ENCODE data around the gene OGT.
"Not testable (repeated sequence)": the region's sequence is repeated elsewhere in the genome, so short reads cannot be mapped to it uniquely, and the experiment has no call there.

Gene OGT

DNA sequence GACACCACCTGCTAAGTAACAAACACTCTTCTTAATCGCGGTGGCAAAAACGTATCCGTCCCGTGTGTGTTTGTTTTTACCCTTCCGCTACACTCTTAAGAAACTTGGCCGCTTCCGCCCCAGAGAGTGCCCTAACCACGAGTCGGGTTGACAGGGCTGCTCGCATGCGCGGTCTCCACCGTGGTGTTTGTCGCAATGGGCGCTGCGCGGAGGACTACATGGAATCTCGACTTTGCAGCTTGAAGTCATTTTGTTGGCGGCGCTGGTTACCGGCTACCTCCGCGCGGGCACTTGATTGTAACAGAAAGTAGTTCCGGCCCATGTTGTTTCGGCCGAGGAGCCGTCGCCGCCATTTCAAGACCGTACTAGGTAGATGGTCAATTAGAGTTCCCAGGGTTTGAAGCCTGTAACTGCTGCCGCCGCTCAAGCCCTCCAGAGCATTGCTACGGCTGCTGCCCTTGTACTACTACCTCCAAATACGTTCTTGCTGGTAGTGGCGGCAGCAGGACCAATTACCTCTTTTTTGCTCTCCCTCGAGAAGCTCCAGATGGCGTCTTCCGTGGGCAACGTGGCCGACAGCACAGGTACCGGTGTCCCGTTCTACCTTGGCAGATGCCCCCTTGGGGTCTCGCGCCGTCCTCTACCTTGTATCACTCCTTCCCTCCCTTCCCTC, at the start of gene OGT:
Gene OGT (plus strand): TSS at position 352 of the 673 bp plus-strand sequence. CDS start 196 bp downstream, at position 548.
- peak; percentile 65 for TF ChIP-seq POLR2A (IDR thresholded peaks at IDR 0.05; ENCODE audit: low read depth, low read length)
- DNase-seq (ENCODE audit: insufficient read length, low spot score) (peak; percentile 40), FAIRE-seq (peak; percentile 60)

DNA sequence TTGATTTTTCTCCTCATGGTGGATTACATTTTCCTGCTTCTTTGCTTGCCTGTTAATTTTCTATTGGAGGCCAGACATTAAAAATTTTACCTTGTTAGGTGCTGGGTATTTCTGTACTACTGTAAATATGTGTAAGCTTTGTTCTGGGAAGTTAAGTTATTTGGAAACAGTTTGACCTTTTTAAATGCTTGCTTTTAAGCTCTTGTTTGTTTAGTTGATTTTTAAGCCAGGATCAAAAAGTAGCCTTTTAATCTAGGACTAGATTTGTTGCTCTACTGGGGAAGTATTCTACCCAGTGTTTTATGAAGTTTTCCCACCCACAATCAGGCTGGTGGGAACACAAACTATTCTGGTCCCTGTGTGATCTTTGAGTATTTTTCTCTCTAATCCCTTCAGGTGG, 45.1 kb upstream of the OGT start:
- no peak for FAIRE-seq
- no peak for DNase-seq (ENCODE audit: insufficient read length, low spot score)
- TF ChIP-seq POLR2A (IDR thresholded peaks at IDR 0.05; ENCODE audit: low read depth, low read length) = no peak

DNA sequence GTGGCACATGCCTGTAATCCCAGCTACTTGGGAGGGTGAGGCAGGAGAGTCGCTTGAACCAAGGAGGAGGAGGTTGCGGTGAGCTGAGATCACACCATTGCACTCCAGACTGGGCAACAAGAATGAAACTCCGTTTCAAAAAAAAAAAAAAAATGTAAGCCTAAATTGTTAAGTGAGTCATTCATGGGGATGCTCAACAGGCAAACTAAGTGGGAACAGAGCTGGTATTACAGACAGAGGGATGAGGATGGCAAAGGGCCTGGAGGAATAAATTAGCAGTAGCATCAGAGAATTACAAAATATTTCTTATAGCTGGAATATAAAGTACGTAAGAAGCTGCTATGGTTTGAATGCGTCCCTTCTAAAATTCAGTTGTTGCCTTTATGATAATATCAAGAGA, 43.4 kb upstream of the OGT start:
- DNase-seq (ENCODE audit: insufficient read length, low spot score) (peak; percentile 7), FAIRE-seq (no peak)
- TF ChIP-seq POLR2A (IDR thresholded peaks at IDR 0.05; ENCODE audit: low read depth, low read length) = no peak

DNA sequence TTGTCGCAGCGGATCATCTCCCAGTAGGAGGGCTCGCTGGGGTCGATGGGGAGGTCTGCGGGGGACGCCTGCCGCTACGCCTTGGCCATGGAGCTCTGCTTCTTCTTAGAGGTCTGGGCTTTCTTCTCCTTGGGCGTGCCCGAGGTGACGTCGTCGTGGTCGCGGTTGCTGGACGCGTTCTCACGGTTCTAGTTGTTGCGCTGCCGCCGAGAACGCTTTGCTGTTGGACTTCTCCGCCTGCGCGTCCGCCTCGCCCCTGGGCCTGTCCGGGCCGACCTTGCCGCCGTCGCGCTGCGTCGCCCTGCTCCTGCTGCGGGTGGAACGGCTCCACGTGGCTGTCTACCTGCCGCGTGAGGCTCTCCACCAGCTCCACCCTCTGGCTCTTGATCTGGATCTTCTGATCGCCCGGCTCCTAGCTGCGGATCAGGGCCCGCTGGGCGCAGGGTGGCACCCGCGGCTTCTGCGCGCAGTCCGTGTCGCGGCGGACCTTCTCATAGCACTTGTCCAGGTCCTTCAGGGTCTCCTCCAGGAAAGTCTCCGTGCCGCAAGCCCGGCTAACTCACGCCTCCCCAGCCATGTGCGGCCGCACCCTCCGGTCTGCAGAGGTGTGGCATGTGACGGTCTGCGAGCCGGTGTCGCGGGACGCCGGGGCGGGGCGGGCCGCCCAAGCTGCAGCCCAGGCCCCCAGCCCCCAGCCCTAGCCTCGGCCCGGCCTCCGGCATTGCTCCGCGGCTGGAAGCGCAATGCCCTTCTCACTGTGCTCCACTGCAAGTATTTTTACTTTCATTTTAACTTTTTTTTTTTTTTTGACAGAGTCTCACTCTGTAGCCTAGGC, 40.5 kb upstream of the OGT start:
- FAIRE-seq (no peak), DNase-seq (ENCODE audit: insufficient read length, low spot score) (no peak)
- TF ChIP-seq POLR2A (IDR thresholded peaks at IDR 0.05; ENCODE audit: low read depth, low read length) = no peak

DNA sequence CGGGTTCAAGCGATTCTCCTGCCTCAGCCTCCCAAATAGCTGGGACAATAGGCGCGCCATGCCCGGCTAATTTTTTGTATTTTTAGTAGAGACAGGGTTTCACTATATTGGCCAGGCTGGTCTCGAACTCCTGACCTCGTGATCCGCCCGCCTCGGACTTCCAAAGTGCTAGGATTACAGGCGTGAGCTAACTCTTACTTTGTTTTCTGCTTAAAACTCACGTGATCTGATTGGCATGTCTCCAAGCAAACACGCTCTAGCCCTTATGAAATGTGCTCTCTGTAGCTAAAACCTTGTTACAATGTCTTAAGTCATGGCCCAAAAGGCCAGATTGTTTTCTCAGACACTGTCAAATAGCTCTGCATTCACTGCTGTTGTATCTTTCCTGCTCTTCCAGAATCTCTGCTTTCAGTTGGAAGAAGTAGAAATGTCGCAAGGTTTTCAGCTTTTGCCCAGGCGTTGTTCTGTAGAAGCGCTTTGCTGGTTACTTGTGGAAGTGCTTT, 39.7 kb upstream of the OGT start:
- no peak for DNase-seq (ENCODE audit: insufficient read length, low spot score)
- FAIRE-seq = no peak
- no peak for TF ChIP-seq POLR2A (IDR thresholded peaks at IDR 0.05; ENCODE audit: low read depth, low read length)

DNA sequence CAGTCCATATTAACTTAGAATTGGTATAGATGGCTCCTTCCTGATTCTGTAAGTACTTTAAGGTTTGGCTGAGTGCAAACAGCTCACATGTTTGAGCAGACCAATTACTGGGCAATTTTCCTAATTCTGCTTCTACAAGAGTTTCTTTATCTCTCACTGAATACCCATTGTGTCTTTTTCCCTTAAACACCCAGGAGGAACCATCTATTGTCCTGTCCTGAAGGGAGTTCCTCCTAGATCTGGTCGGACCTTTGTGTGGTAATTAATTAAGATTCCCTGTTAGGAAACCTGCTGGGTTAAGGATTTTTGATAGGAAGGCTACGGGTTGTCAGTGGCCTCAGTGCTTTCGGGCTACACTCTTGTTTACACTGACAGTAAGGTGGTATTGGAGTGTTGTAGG, 36.9 kb upstream of the OGT start:
- FAIRE-seq; DNase-seq (ENCODE audit: insufficient read length, low spot score): not testable (repeated sequence)

DNA sequence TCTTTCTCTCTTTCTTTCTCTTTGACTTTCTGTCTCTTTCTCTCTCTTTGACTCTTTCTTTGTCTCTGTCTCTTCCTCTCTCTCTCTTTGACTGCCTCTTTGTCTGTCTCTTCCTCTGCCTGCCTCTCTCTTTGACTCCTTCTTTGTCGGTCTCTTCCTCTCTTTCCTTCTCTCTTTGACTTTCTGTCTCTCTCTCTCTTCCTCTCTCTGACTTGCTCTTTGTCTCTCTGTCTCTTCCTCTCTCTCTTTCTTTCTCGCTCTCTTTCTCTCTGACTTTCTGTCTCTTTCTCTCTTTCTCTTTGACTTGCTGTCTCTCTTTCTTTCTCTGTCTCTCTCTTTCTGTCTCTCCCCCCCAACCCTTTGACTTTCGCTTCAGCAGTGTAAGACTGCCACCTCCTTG, 36.4 kb upstream of the OGT start:
- DNase-seq (ENCODE audit: insufficient read length, low spot score) = no peak
- no peak for FAIRE-seq
- TF ChIP-seq POLR2A (IDR thresholded peaks at IDR 0.05; ENCODE audit: low read depth, low read length) = no peak

DNA sequence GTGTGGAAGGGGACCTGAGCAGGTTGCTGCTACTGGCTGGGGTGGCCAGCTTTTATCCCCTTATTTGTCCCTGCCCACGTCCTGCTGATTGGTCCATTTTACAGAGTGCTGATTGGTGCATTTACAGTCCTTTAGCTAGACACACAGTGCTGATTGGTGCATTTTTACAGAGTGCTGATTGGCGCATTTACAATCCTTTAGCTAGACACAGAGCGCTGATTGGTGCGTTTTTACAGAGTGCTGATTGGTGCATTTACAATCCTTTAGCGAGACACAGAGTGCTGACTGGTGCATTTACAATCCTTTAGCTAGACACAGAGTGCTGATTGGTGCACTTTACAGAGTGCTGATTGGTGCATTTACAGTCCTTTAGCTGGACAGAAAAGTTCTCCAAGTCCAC, 30.8 kb upstream of the OGT start:
- not testable (repeated sequence) for DNase-seq (ENCODE audit: insufficient read length, low spot score); FAIRE-seq

DNA sequence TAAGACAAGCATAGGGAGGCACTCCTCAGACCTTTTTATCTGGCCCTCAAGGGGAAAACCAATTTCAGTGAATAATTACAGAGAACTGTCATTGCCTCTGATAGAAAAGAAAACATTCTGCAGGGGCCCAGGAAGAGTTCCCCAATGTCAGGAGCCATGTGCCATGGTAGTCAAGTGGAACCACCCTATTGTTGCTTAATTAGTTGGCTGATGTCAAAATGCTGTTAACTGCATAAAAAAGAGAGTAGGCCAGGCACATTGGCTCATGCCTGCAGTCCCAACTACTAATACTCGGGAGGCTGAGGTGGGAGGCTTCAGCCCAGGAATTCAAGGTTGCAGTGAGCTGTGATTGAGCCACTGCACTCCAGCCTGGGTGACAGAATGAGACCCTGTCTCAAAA, 28.6 kb upstream of the OGT start:
- FAIRE-seq (no peak), DNase-seq (ENCODE audit: insufficient read length, low spot score) (no peak)
- TF ChIP-seq POLR2A (IDR thresholded peaks at IDR 0.05; ENCODE audit: low read depth, low read length) = no peak

DNA sequence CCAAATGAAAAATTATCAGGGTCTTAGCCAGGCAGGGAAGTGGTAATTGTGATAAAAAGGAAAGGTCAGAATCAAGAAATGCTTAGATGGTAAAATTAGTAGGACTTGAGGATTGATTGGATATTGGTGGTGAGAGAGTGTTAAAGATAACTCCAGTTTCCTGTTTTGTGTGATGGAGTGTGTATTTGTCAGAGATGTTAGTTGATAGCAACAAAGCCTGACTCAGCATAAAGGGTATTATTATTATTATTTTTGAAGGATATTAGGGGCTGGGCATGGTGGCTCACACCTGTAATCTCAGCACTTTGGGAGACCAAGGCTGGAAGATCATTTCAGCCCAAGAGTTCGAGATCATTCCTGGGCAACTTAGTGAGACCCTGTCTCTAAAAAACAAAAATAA, 23.6 kb upstream of the OGT start:
- FAIRE-seq (no peak), DNase-seq (ENCODE audit: insufficient read length, low spot score) (no peak)
- no peak for TF ChIP-seq POLR2A (IDR thresholded peaks at IDR 0.05; ENCODE audit: low read depth, low read length)

DNA sequence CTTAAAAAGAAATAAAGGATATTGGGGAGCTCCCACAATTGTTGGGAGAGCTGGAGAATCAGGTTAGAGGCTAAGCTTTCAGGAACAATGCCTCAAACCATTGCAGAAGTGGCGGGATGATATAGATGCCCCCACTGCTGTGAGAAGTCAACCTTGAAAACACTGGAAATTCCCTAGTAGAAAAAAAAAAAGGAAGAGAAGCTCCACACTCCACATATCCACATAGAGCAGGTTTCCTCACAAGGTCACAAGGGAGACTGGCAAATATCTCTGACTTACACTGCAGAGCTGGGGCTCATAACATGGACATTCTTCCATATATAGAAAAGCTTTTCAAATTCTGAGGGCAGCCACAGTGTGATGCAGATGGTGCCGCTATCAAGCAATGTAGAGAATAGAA, 22.7 kb upstream of the OGT start:
- TF ChIP-seq POLR2A (IDR thresholded peaks at IDR 0.05; ENCODE audit: low read depth, low read length) = no peak
- FAIRE-seq = no peak
- no peak for DNase-seq (ENCODE audit: insufficient read length, low spot score)

DNA sequence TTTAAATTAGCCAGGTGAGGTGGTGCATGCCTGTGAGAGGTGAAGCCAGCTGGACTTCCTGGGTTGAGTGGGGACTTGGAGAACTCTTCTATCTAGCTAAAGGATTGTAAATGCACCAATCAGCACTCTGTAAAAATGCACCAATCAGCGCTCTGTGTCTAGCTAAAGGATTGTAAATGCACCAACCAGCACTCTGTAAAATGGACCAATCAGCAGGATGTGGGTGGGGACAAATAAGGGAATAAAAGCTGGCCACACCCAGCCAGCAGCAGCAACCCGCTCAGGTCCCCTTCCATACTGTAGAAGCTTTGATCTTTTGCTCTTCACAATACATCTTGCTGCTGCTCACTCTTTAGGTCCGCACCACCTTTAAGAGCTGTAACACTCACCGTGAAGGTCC, 19.2 kb upstream of the OGT start:
- not testable (repeated sequence) for DNase-seq (ENCODE audit: insufficient read length, low spot score); FAIRE-seq

DNA sequence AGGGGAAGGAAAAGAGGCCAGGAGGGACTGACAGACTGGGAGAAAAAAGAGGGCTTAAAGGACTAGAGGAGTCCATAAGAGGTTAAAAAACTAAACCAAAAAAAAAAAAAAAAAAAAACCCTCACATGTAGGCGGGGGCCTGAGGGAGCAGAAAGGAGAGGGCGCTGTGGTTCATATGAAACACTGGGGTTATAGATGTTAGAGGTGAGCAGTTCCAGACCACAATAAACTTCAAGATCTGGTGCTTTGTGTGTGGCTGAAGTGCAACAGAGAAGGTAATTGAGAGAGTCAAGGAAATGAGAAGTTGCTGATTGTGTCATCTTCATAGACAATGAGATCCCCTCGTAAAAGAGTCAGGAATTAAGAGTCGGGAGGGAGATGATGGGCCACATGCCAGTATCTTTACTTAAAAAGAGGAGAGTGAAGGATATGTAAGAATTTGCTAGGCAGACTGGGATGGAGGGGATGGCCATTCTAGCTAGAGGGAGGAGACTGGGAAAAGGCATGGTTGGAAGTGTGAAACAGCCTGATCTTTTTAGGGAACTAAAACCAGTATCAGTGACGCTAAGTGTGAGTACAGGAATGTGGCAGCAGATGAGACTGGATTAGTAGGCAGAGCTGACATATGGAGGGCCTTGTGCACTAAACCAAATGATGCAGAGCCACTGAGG, 18.4 kb upstream of the OGT start:
- no peak for DNase-seq (ENCODE audit: insufficient read length, low spot score)
- TF ChIP-seq POLR2A (IDR thresholded peaks at IDR 0.05; ENCODE audit: low read depth, low read length) = no peak
- no peak for FAIRE-seq

DNA sequence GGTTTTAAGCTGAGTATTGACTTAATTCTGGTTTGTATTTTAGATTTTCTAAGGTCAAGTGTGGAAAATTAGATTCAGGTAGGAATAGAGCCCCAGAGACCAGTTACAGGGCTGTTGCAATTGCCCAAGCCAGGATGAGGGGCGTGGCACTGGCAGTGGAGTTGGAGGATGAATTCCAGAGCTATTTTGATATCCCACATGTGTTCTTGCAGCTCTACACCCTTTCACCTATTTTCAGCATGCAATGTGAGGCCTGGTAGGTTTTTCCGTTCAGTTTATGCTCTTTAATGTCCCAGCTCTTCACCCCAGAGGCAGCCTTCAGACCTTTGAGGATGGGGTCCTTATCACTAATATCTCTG, 17.9 kb upstream of the OGT start:
- peak; percentile 23 for FAIRE-seq
- DNase-seq (ENCODE audit: insufficient read length, low spot score) = no peak
- no peak for TF ChIP-seq POLR2A (IDR thresholded peaks at IDR 0.05; ENCODE audit: low read depth, low read length)

DNA sequence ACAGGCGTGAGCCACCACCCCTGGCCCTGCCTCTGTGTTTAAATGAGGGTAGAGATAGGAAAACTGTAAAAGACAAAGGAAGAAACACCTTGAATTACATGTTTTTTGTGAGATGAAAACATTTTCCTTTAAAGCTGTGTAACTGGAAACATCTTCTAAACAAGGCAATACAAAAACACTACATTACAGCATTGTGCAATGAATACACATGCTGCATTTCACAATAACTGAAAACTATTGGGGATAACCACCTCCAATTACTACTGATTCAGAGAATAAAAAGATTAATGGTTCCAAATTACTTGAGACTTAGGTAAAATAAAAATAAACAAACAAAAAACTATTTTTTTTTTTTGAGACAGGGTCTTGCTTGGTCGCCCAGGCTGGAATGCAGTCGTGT, 7.6 kb upstream of the OGT start:
- no peak for TF ChIP-seq POLR2A (IDR thresholded peaks at IDR 0.05; ENCODE audit: low read depth, low read length)
- no peak for FAIRE-seq

More for the DNA sequence above, 7.6 kb upstream of the OGT start:
- DNase-seq (ENCODE audit: insufficient read length, low spot score) = no peak

Measured in H54 (cell line).